DLD1 (cell line): ENCODE measurements around the gene MKNK1.

Experiments
- in situ Hi-C: cut with HindIII; loops from 2 replicates; pipeline ENCODE4 v1.10.0; 2017; ENCODE audit warnings: low sequenced_read_pairs

Gene MKNK1

DNA sequence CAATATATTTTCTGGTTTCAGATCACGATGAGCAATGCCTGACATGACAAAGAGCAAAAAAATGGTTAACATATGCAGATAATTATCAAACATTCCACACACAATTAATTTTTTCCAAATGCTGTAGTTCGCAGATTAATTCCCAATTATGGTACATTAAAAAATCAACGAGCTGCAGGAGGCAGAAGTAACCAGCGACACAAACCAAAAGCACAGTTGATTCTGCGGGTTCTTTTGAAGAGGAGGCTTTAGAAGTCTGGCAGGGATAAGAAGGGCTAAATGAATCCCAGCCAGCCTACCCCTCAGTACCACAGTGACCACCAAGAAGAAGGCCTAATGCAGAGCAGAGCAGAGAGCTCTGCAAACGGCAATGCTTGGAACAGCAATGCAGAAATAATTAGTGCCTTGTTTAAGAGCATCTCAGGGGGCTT lies 35.6 kb downstream of the MKNK1 start:
- in situ Hi-C loops: no loop called here

DNA sequence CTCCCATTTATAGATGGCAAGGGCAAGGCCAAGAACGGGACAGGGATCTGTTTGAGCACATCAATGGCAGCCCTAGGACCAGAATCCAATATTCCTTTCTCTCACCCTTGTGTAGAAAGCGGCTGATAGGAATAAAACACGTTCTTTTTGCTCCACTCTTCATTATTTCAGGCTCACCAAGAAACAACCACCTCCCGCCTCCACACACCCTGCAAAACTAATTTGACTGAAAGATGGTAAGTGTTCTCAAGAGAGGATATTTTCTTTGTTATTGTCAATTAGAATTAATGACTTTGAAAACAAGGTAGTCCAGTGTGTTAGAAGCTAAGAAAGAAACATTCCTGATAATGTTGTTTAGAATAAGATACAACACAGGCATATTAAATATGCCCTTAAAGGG lies 40.7 kb downstream of the MKNK1 start:
- in situ Hi-C loops: no loop called here

DNA sequence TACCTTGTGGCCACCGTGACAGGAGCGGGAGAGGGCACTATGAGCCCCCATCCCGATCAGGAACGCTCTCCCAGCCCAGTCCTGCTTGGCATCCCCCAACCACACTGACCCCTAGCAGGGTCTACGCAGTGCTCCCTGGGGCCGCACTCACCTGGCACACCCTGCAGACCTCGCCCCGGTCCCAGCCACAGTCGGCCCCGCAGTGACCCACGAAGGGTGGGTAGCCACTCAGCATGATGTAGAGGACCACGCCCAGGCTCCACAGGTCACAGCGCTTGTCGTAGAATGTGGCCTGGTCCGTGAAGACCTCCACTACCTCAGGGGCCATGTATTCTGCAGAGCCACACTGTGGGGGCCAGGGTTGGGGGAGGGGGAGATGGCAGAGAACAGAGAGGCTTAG lies 41.6 kb downstream of the MKNK1 start:
- in situ Hi-C loops: no loop called here

DNA sequence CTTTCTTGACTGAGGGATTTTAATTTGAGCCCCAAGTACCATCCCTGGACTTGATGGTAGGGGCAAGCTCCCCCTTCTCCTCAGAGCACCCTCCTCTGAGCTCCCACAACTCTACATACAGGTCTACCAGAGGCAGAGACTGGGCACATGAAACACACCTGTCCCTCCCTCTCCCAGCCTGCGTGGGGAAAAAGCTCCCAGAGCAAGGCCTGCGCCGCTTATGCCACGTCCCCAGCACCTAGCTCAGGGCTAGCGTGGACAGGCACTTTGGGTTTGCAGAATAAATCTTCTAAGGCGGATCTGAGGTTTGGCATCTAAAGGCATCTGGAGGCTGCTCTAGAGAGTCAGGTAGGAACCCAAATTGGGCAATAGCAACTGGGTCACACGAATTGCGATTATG lies 45.1 kb downstream of the MKNK1 start:
- in situ Hi-C loops: no loop called here

DNA sequence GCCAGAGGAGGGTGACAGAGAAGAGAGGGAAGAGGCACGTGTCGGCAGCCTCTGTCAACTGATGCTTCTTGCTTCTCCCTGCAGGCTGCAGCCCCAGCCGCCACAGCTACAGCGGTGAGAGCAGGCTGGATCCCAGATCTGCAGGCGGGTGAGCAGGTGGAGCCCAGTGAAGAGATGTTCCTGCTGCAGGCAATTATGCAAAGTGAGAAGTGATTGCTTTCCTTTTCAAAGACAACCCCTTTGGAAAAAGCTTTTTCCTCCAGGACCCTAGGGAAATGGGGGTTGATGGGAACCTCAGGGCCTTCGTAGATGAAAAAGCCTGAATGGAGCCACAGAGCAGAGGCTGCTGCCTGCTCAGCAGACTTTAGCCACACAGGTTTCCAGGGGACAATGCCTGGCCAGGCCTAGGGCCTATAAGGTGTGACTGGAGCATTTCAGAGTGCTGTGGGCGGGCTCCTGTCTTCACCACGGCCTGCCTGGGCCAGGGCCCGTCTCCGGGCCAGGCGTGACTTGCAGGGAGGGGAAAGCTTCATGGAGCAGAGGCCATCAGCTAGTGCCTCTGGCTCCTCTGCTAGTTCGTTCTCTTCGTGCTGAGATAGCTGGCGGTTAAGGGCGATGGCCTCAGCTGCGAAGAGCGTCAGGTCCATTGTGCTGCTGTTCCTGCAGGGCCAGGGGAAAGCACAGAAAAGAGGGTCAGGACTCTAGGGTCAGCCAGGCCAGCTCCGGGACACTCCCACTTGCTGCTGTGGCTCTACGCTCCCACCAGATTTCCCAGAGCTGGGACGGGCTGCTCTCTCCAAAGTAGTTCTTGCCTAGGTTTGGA lies 45.7 kb downstream of the MKNK1 start:
- in situ Hi-C loops: no loop called here

DNA sequence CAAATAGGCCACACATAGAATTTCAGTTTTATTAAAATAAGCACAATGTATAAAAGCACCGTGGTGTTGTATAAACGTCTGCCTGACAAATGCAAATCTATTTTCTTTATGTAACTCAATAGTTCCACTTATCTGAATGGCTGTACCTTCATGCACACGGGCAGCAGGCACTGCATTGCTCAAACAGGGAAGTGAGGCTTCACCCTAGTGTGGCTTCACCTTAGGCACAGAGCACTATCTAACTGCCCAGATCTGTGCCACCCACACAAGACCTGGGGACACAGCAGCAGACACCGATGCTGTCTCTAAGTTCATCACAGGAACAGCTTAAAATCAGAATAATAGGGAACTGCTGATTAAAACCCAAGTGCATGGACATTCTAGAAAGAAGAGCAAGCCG lies 46.7 kb downstream of the MKNK1 start:
- in situ Hi-C loops: no loop called here

DNA sequence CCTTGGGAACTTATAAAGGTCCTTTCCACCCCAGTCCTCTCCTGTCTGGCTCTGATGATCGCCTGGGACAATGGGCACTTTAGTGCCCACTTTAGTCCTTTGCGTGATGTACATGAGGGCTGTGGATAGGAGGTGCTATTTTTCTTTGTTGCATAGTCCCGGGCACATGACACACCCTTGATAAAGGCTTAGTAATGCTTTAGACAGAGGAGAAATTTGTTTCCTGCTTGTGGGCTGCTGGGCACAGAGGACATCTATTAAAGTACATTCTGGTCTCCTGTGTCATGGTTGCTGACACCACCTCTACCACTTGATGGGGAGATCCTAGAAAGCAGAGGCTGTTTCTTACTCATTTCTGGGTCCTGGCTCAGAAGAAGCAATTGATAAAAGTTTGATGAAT lies 47.2 kb downstream of the MKNK1 start:
- in situ Hi-C loops: no loop called here

DNA sequence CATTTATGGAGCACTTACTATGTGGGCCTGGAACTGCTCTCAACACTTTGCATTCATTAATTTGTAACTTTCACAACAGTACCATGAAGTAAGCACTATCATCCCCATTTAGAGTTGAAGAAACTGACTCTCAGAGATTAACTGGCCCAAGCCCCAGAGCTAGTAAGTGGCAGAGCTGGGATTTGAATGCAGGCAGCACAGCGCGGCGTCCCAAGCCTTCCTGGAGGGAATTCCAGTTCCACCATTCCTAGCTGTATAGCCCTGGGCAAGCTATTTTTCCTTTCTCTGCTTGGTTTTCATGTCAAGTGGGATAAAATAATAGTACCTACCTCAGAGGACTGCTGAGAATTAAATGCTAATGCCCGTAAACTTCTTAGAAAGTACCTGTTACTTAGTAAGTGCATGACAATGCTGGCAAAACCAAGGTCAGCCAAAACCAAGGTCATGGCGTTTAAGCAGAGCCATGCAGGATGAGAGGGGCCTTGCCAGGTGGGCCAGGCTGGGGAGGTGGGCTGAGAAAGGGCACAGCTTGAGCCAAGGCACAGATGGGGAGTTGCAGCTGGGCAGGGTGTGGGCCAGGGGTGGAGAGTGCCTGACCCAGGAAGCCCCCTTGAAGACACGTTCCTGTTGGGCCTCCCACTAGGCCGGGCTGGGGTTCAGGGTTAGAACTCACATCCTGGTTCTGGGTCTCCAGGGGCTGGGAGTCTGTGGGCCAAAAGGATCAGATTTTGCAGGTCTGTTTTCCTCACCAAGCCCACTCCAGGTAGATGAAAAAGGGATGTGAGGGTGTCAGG lies 48.0 kb downstream of the MKNK1 start:
- in situ Hi-C loops: no loop called here

DNA sequence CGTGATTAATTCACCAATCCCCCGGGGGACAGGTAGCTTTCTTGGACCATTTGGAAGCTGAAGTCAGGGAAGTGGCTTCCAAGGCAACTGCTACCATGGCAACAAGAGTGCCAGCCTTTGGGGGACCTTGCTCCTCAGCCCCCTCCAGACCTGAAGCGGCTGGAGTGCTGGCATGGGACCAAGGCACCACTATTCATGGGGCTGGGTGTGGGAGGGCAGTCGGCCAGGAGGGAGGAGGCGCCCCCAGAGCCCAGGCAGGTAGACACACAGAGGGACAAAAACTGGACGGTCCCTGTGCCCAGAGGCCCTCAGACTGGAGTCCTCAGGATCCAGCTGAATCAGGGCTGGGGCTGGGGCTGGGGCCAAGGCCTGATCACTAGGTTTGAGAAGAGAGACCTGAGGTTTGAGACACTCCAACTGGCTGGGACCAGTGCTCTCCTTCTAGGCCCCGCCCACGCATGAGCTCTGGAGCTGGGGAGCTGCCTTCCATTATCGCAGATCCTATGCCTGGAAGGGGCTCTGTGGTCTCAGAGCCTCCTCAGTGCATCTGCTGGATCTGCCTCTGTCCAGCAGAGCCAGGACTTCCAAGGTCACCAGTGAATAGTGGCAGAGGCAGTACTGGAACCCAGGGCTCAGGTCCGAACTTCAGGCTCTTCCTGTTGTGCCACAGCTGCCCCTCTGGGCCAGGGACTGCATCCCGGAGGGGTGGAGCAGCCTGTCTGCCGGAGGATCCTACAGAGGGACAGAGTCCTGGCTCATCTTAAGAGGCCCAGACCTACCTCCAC lies 49.3 kb downstream of the MKNK1 start:
- in situ Hi-C loops: no loop called here

DNA sequence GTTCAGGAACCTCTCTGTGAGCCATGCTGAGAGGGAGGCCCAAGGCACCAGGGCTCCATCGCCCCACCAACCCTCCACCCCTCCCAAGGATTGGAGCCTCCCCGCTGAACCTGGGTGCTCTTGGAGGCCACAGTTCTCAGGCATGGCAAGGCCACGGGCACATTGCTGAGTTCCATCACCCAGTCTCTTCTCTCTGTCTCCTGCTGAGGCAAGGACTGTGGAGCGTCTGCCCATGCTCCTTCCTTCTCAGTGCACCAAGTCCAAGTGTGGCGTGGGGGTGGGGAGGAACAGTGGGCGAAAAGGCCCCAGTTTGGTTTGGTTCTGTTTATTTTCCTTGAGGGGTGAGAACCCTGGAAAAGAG lies 49.9 kb downstream of the MKNK1 start:
- in situ Hi-C loops: no loop called here

DNA sequence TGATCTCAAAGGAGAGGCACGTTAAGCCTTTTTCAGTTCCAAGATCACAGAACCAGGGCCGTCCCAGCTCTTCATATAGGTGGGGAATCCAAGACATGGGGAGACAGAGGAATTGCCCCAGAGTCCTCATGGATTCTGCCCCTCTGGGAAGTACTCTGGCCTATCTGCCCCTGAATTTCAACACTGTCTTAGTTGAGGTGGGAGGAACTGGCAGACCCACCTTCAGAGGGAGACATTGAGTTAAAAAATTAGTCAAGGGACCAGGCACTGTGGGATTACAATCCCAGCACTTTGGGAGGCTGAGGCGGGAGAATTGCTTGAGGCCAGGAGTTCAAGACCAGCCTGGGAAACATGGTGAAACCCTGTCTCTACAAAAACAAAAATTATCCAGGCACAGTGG lies 50.6 kb downstream of the MKNK1 start:
- in situ Hi-C loops: no loop called here

DNA sequence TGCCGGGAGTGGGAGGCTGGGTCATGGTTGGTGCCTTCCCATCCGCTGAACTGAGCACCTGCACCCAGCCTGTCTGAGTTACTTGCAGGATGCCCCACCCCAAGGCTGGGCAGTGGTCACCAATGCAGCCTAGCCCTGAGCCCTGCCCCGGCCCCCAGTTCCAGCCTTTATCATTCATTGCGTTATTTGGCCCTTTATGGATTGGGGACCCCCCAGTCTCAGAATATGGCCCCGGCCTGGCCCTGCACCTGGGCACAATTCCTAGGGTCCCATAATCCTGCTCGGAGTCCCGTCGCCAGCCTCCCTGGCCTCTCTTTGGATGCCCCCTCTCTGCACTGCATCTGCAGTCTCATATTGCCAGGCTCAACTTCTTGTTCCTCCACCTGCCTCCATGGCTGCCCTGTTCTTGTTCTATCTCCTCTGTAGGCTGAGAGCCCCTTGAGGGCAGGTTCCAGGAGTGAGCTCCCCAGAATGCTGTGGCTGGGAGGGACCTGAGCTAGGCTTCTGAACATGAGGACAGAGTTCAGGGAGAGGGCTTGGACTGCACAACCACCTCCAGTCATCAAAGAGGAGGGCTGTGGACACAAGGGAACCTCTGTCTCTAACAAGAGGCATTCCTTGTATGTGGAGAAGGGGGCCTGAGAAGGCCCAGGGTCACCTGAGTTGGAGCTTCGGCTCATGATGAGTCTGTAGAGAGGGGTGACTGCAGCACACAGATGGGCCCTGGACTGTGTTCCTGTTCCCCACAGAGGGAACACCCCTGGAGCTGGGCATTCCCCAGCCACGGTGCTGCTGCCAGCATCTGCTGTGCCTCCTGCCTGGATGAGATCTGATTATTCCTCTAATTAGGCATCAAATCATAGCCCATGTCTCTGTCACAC lies 51.5 kb downstream of the MKNK1 start:
- in situ Hi-C loops: no loop called here

DNA sequence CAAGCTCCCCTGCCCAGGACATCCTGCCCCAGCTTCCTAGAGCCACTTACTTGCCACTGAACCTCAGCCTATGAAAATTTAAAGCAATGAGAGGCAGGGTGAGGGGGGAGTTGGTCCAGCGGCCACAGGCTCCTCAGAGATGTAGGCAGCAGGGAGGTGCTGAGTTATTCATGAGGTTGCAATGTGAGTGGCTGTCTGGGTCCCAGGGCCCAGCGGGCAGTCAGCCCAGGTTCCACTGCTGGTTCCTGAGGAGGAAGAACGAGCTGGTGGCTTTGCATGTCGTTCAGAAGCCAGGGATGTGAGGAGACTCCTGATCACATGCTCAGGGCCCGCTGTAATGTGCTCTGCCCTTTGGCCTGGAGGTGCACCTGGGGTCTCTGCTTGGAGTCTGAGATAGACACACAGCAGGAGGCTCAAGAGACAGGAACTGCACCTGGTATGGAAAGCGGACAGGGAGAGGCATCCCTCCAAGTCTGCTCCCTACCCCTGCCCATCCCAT lies 52.4 kb downstream of the MKNK1 start, which contains the start of gene KNCN:
Gene KNCN (minus strand): TSS at position 51 of the 499 bp plus-strand sequence. CDS start 432 bp downstream, outside the sequence.
- in situ Hi-C loops: no loop called here

DNA sequence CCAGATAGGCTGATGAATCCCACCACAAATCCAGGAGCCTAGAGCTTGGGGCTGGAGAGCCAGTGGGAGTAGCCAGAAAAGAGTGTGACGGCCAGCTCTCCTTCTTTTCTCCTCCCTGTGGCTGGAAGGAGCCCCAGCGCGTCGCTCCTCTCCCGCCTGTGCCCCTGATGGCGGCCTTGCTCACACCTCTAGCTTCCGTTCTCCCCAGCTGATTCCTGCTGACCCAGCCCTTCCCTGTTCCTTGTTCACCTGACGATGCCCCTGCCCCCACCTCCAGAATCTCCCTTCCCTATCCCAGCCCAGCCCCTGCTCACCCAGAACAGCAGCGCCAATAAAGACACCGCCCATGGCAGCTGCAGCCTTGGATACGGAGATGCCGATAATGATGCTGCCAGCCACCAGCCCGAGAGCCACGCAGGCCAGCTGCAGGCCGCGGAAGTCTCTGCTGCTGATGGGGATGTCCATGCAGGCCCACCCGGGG lies 53.3 kb downstream of the MKNK1 start:
- in situ Hi-C loops: no loop called here

DNA sequence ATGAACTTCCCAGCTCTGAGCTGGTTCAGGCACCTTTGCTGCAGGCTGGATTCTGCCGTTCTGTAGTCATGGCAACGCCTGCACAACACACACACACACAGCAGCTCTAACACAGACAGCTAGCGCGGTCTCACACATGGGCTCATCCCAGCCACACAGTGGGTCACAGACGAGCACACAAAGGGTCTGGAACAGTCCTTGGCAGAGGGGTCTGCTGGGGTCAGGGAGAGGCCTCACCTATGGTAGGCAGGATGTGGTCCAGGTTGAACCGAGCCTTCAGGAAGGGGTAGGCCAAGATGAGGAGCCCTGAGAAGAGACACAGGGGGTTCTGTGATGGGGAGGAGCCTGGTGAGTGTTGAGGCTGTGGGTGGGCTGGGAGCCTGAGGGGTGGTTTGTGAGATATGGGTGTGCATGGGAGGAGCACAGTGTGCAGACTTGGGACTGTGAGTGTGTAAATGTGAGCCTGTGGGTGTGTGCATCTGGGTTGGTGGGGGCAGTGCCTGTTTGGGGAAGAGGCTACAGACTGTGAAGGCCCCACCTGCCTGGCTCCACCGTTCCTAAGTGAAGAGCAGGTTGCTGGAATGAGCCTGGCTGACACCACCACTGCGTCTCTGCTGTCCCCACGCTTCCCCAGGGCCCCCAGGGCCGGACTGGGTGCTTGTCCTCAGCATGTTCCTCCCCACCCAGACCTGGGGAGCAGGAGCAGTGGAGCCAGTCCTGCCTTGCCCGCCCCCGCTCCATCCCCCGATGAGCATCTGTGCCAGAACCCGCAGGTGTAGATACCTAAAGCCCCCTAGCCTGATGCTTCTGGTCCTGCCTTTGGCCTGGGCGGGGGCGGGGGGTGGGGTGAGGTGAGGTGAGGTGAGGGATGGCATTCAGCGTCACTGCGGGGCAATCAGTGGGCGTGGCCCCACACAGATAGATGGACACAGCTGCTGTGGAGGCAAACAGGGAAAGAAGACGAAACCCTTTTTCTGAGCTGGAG lies 54.1 kb downstream of the MKNK1 start:
- in situ Hi-C loops: no loop called here

DNA sequence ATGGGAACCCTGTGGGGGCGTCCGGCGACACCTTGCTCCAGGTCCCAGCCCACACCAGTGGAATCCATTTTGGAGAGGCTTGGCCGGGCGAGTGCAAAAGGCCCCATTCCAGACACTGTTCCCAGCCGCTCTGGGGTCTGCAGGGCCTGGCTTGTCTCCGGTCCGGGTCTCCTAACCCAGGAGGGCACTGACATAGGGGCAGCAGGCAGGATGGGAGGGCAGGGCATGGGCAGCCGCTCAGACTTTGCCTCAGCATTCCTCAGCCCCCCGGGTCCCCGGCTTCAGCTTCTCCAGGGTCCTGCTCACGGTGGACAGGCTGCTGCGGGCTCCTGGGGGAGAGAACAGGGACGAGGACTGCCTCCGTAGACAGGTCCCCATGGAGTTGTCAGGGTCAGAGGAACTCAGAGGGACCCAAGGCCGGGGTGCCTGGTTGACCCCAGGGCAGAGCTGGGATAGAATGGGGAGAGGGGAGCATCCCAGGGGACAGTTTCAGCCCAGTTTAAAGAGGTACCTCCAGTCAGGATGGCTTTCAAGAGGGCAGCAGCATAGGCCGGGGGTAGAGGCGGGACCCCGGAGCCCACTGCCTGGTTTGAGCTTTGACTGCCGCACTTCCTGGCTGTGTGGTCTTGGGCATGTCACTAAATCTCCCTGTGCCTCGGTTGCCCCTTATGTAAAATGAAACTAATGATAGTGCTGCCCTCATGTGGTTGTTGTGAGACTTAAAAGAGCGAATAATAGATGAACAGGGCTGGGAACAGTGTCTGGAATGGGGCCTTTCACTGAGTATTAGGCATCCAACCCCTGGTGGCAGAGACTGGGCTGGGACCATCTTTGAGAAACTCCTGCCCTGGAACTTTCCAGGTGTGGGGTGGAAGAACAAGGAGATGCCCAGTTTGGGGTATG lies 56.3 kb downstream of the MKNK1 start:
- in situ Hi-C loops: no loop called here

DNA sequence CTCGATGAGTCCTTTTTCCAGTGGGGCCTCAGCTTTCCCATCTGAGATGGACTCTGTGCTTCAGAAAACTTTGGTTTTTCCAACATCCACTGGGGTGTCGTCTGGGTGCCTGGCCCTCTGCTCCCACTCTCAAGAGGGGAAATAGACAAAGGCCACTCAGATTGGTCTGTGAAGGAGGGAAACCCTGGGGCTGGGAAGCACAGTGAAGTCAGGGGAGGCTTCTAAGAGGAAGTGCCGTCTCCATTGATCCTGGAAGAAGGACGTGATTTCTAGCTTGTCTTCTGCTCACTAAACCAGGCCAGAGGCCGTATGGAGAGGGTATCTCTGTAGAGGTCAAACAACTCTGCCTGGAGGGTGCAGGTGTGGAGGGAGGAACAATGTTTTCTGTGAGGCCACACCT lies 57.9 kb downstream of the MKNK1 start:
- in situ Hi-C loops: no loop called here

DNA sequence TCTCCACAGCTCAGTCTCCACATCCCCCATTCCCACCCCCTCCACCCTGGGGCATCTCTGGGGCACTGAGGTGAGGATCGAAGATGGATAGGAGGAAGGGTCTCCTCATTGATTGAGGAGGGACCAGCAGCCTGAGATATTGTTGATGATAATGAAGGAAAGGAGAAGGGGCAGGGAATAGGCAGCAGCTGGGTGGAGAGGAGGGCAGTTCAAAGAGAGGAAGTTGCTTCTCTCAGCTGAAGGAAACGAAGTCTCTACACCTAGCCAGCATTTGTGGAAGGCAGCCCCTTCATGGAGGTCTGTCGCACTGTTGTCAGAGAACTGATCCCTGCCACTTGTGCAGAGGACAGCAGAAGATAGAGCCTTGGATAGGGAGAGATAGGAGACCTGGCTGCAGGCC lies 58.3 kb downstream of the MKNK1 start:
- in situ Hi-C loops: no loop called here
